Skin epidermis (tissue), 12 donors: ENCODE results near the gene IGFL4.

Source experiments
- H3K27ac ChIP-seq, 21 experiments: fragments of 200-600 bp; sonication (generic) in 11 of 21; one replicate each; pipeline ENCODE4 v1.5.0; 2020; ENCODE audit warnings: mild to moderate bottlenecking in 3 of 21, inconsistent platforms in 2 of 21, moderate library complexity in 2 of 21
- H3K4me3 ChIP-seq, 7 experiments: fragments of 200-600 bp; sonication (generic) in 2 of 7; one replicate each; pipeline ENCODE4 v1.5.0; 2020; ENCODE audit warnings: inconsistent platforms in 2 of 7, mild to moderate bottlenecking in 2 of 7, moderate library complexity in 1 of 7

IGFL4 gene

DNA sequence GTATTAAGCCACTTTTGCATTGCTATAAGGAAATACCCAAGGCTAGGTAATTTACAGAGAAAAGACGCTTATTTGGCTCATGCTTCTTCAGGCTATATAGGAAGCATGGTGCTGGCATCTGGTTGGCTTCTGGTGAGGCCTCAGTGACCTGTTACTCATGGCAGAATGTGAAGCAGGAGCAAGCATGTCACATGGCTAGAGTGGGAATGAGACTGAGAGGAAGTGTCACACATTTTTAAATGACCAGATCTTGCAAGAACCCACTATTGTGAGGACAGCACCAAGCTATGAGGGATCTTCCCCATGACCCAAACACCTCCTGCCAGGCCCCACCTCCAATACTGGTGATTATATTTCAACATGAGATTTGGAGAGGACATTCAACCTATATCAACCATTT, 25.7 kb upstream of the IGFL4 start:
- Histone ChIP-seq H3K4me3 (no peak overlapping the region), H3K27ac (peak overlapping the region in 3 of 21 experiments; percentile 19 to 47 (median 26))

GRCh38 chr19:46065486-46066071, 24.8 kb upstream of the IGFL4 start:
- Histone ChIP-seq H3K4me3 (no peak overlapping the region), H3K27ac (peak overlapping the region in 9 of 21 experiments; percentile 7 to 64 (median 29))

DNA sequence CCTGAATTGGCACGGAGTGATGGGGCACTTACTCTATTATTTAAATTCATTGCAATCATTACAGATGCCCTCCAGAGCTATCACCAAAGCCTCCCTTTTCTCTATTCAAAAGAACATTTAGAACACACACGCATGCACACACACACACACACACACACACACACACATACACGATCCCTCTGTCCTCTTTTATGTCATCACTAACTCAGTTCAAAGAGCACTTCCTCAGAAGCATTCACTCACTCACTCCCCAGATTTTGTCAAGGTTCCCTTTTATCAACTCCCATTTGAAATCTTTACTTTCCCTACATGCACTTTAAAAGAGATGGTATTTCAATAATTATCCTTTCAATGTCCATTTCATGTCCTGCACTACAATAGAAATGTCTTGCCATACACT, 22.4 kb upstream of the IGFL4 start:
- no peak overlapping the region for H3K27ac ChIP-seq
- H3K4me3 ChIP-seq, result no peak overlapping the region

DNA sequence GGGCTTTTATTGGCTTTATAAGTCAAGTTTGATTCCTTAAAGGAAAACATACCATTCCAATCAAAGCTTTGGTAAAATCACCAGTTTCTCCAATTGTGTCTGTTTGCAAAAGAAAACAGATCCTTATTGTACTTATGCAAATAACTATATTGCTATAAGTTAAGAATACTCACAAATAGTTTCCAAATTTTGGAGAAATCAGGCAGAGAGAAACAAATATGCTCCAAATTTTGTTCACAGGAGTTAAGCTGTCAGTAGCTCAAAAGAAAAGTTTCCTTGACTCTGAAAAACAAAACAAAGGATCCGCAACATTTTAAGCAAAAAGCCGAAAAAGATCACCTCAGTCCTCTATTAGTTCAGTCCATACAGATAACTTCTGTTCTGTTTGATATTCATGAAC, 19.2 kb upstream of the IGFL4 start:
- H3K27ac ChIP-seq, result no peak overlapping the region
- no peak overlapping the region for H3K4me3 ChIP-seq

GRCh38 chr19:46058778-46059177, 18.0 kb upstream of the IGFL4 start:
- H3K27ac ChIP-seq, result no peak overlapping the region
- H3K4me3 ChIP-seq, result no peak overlapping the region

GRCh38 chr19:46056536-46056935, 15.7 kb upstream of the IGFL4 start:
- Histone ChIP-seq H3K27ac (peak overlapping the region in 7 of 21 experiments; percentile 12 to 53 (median 47)), H3K4me3 (no peak overlapping the region)

DNA sequence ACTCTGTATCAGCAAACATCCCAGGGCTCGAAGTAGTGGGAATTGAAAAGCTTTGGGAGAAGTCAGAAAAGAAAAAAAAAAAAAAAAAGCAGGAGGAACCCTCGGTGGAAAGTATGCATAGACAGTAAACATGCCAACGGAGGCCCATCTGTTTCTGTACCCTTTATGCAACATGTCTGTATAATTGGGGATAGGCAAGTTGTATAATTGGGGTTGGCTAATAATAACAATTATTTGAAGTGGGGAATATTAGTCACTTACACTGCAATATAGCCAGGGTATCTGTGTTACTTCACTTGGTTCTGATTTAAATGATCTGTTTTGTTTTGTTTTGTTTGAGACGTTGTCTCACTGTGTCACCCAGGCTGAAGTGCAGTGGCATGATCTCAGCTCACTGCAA, 12.1 kb upstream of the IGFL4 start:
- Histone ChIP-seq H3K27ac (peak overlapping the region in 1 of 21 experiments; percentile 5), H3K4me3 (no peak overlapping the region)

- Histone ChIP-seq H3K27ac (peak overlapping the region in 2 of 21 experiments; percentile 37 to 41), H3K4me3 (no peak overlapping the region)
Measured at GRCh38 chr19:46049597-46049996, 8.8 kb upstream of the IGFL4 start.

- Histone ChIP-seq H3K27ac (no peak overlapping the region), H3K4me3 (no peak overlapping the region)
Measured at GRCh38 chr19:46043519-46043918, 2.7 kb upstream of the IGFL4 start.

GRCh38 chr19:46042252-46042883, 1.6 kb upstream of the IGFL4 start:
- H3K4me3 ChIP-seq, result no peak overlapping the region

GRCh38 chr19:46040125-46040524, 677 bp downstream of the IGFL4 start:
- H3K27ac ChIP-seq, result peak overlapping the region in 2 of 21 experiments; percentile 13 to 35
- H3K4me3 ChIP-seq, result no peak overlapping the region

More at GRCh38 chr19:46042252-46042883, 1.6 kb upstream of the IGFL4 start:
- peak overlapping the region in 4 of 21 experiments; percentile 4 to 39 (median 9) for H3K27ac ChIP-seq

- peak overlapping the region in 1 of 21 experiments; percentile 36 for H3K27ac ChIP-seq
- no peak overlapping the region for H3K4me3 ChIP-seq
Measured at GRCh38 chr19:46036744-46037128, 4.1 kb downstream of the IGFL4 start.

DNA sequence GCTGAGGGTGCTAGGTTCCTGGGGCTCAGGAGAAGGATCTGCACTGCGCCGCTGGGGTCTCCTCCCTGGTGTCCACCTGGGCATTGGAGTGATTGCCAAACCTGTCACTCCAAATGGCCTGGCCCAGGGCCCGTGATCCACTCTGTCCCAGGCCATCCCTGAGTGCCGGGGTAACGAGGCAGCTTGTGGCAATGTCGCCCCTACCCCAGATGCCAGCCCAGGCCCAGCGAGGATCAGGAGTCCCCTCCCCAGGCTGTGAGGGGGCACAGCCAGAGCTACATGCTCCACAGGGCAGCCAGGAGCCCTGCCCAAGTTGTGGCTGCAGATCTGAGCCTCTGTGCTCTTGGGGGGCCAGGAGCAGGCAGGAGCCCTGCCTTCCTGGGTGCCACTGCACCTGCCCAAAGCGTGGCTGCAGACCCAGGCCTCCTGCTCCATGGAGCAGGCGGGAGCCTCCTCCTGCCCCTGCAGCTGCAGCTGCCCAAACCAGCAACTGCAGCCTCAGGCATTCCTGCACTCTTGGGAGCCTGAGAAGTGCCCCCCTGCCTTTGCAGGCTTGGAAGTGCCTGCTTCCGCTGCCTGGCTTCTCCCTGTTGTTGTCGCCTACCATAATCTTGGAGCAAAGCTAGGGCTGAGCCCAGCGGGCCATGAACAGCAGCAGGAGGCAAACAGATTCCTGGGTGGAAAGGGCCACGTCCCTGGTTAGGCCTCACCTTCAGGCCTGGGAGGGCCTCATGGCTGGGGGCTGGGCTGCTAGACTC, 4.6 kb downstream of the IGFL4 start:
- no peak overlapping the region for H3K4me3 ChIP-seq
- peak overlapping the region in 1 of 21 experiments; percentile 36 for H3K27ac ChIP-seq

GRCh38 chr19:46035546-46035945, 5.3 kb downstream of the IGFL4 start:
- H3K27ac ChIP-seq, result no peak overlapping the region
- no peak overlapping the region for H3K4me3 ChIP-seq

- Histone ChIP-seq H3K27ac (no peak overlapping the region), H3K4me3 (no peak overlapping the region)
Measured at GRCh38 chr19:46033401-46033800, 7.4 kb downstream of the IGFL4 start.

- H3K27ac ChIP-seq, result no peak overlapping the region
- no peak overlapping the region for H3K4me3 ChIP-seq
Measured at GRCh38 chr19:46032597-46033025, 8.2 kb downstream of the IGFL4 start.

GRCh38 chr19:46031781-46032596, 8.8 kb downstream of the IGFL4 start:
- H3K27ac ChIP-seq, result no peak overlapping the region
- no peak overlapping the region for H3K4me3 ChIP-seq

GRCh38 chr19:46030812-46031550, 9.8 kb downstream of the IGFL4 start:
- H3K4me3 ChIP-seq, result no peak overlapping the region
- H3K27ac ChIP-seq, result no peak overlapping the region

GRCh38 chr19:46025835-46026234, 15.0 kb downstream of the IGFL4 start:
- no peak overlapping the region for H3K27ac ChIP-seq
- no peak overlapping the region for H3K4me3 ChIP-seq
